GM12865 (cell line): Measurements from ENCODE around the gene AVP.
"Not testable (repeated sequence)": the region's sequence is repeated elsewhere in the genome, so short reads cannot be mapped to it uniquely, and the experiment has no call there.

Experiments used
- DNase-seq: peaks from one replicate; pipeline ENCODE4 v3.0.0; 2010; ENCODE audit warnings: low read depth
- H3K4me3 ChIP-seq: 2 replicates; pipeline ENCODE4 v1.5.1; 2011; ENCODE audit warnings: mild to moderate bottlenecking, low read depth, low read length, control low read depth
- TF ChIP-seq, protein P1 (sequence below): IDR thresholded peaks from 2 replicates; pipeline ENCODE4 v1.5.1; 2011; ENCODE audit warnings: low read length, control low read depth, low read depth, inconsistent platforms; ENCODE audit not compliant: insufficient read depth; ENCODE audit errors: missing control alignments

The AVP gene

DNA sequence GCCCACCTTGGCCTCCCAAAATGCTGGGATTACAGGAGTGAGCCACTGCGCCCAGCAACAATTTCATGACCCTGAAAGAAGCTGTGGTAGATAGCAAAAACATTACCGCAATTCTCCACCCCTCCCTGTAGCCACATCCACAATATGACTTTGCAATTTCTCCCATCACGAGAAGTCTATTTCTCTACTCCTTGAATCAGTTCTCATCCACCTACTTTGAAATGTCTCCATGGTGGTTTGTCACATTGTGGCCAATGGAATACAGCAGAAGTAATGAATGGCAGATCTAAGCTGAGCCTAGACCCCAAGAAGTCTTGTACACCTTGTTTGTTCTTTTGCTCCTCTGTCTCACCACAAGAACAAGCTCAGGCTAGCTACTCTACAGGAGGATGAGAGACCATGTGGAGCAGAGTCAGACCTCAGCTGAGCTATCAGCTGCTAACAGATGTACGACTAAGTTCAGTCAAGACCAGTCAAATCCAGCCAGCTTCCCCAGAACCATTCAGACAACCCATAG lies 6.8 kb downstream of the AVP start:
- TF ChIP-seq, protein P1, sequence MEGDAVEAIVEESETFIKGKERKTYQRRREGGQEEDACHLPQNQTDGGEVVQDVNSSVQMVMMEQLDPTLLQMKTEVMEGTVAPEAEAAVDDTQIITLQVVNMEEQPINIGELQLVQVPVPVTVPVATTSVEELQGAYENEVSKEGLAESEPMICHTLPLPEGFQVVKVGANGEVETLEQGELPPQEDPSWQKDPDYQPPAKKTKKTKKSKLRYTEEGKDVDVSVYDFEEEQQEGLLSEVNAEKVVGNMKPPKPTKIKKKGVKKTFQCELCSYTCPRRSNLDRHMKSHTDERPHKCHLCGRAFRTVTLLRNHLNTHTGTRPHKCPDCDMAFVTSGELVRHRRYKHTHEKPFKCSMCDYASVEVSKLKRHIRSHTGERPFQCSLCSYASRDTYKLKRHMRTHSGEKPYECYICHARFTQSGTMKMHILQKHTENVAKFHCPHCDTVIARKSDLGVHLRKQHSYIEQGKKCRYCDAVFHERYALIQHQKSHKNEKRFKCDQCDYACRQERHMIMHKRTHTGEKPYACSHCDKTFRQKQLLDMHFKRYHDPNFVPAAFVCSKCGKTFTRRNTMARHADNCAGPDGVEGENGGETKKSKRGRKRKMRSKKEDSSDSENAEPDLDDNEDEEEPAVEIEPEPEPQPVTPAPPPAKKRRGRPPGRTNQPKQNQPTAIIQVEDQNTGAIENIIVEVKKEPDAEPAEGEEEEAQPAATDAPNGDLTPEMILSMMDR = no peak
- no peak for DNase-seq

DNA sequence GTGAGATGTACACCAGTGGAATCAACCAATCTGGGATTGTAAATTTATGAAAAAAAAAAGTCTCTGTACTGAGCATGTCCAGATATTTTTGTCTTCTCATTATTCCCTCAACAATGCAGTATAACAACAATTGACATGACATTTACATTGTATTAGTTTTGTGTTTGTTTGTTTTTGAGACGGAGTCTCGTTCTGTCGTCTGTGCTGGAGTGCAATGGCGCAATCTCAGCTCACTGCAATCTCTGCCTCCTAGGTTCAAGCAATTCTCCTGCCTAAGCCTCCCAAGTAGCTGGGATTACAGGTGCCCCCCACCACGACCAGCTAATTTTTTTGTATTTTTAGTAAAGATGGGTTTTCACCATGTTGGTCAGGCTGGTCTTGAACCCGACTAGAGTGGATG lies 9.2 kb downstream of the AVP start:
- DNase-seq = not testable (repeated sequence)

More for the DNA sequence above, 6.8 kb downstream of the AVP start:
- no peak overlapping the region for H3K4me3 ChIP-seq

DNA sequence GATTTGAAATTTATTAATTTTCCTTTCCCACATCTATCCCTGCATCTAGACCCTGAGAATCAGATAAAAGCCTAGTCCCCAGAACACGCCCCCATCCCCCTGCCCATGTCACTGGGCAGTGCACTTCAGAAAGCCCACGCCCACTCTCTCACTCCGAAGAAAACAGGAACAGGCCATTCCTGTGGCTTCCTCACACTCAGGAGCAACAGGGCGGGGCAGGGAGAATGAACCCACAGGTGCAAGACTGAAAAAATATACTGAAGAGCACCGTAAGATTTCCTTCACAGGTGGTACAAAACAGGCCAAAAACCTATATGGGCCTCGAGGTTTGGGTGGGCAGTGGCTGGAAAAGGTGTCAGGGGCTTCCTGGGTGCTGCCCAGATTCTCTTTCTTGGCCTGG lies 9.7 kb downstream of the AVP start:
- H3K4me3 ChIP-seq = no peak overlapping the region
- no peak for DNase-seq
- TF ChIP-seq, protein P1 = no peak

More for the DNA sequence above, 9.2 kb downstream of the AVP start:
- not testable (repeated sequence) for H3K4me3 ChIP-seq

DNA sequence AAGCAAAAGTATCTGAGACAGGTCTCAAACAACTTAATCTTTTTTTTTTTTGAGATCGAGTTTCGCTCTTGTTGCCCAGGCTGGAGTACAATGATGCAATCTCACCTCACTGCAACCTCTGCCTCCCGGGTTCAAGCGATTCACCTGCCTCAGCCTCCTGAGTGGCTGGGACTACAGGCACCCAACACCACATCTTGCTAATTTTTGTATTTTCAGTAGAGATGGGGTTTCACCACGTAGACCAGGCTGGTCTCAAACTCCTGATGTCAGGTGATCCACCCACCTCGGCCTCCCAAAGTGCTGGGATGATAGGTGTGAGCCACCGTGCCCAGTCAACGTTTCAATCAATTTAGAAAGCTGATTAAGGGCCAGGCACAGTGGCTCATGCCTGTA lies 11.3 kb downstream of the AVP start:
- H3K4me3 ChIP-seq, DNase-seq: not testable (repeated sequence)

DNA sequence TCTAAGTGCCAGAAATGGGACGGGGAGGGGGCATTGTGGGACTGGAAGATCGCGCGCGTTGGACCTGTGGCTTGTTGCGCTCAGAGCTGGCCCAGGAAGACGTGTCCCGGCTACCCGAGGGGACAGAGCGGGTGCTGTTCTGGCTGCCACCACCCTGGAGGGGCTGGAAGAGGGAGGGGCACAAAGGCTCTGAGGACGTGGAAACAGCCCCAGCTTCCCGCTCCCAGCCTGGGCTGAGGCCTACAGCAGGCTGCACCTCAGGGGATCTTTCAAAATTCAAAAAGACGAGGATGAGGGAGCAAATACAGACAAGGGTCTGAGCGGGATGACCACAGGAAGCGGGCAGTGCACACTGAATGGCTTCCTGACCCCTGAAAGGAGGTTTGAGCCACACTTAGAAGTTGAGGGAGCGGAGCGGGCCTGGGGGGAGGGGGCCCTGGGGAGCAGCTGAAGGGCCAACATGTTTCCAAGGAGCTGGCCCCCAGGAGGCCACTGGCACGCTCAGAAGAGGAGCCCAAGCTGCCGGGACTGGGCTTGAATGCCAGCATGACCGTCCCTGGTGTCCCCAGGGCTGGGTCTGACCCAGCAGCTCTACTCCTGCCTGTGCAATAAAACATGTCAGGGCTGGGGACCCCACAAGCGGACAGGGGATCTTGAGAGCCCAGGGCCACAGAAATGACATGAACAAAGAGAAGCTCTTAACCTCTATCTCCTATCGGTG lies 11.8 kb downstream of the AVP start:
- TF ChIP-seq, protein P1 = no peak
- no peak for DNase-seq
- H3K4me3 ChIP-seq = no peak overlapping the region

DNA sequence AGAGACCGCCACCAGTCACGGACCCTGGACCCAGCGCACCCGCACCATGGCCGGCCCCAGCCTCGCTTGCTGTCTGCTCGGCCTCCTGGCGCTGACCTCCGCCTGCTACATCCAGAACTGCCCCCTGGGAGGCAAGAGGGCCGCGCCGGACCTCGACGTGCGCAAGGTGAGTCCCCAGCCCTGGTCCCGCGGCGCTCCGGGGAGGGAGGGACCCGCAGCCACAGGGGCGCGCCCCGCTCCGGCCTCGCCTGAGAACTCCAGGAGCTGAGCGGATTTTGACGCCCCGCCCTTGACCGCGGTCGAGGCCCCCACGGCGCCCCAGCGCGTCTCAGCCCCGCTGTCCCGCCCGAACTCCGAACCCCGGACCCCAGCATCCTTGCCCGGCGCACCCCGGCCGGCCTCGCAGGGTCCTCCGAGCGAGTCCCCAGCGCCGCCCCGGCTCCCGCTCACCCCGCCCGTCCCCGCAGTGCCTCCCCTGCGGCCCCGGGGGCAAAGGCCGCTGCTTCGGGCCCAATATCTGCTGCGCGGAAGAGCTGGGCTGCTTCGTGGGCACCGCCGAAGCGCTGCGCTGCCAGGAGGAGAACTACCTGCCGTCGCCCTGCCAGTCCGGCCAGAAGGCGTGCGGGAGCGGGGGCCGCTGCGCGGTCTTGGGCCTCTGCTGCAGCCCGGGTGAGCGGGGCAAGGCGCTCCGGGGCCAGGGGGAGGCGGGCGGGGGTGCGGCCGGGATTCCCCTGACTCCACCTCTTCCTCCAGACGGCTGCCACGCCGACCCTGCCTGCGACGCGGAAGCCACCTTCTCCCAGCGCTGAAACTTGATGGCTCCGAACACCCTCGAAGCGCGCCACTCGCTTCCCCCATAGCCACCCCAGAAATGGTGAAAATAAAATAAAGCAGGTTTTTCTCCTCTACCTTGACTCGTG lies 12.7 kb downstream of the AVP start, which contains the start of gene OXT:
OXT (plus strand) TSS at position 11 of the 920 bp plus-strand sequence; CDS start at position 47, 36 bp downstream.
- no peak for DNase-seq

DNA sequence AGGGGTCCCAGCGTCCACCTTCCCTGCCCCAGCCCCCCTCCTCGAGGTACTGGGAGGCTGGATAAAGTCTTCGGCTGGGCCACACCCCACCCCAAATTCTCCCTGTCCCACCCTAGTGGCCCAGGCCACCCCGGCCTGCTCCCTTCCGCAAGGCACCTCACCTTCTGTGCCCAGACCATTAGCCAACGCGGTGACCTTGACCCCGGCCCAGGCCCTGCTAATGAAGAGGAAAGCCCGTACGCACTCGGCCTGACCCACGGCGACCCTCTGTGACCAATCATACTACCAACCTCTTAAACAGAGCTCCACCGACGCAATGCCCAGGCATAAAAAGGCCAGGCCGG lies 13.3 kb downstream of the AVP start:
- TF ChIP-seq, protein P1 = no peak
- DNase-seq = no peak
- H3K4me3 ChIP-seq = no peak overlapping the region

More for the DNA sequence above, 12.7 kb downstream of the AVP start, which contains the start of gene OXT:
- TF ChIP-seq, protein P1 = no peak
- no peak within 1 kb of the TSS; the same call in 1 of the 2 replicates for H3K4me3 ChIP-seq
